Astrocyte (in vitro differentiated cells and primary cell): ENCODE data around the gene SOSTDC1. TPM values are rescaled to one million over a fixed set of nuclear protein-coding genes. Genes with fewer than 3 reads are reported as not detected.

Source experiments
- DNase-seq: peaks from one replicate; pipeline ENCODE4 v3.0.0-alpha.2; 2010; ENCODE audit warnings: low read depth
- FAIRE-seq: peaks from 2 replicates; lab custom pipeline; 2011; peaks lifted over from hg19 to GRCh38; lab: Jason Lieb, UNC
- H2AFZ ChIP-seq: 2 replicates; pipeline ENCODE4 v1.6.0; 2012; ENCODE audit warnings: low read depth, low read length, inconsistent platforms
- H3K27ac ChIP-seq: 2 replicates; pipeline ENCODE4 v1.5.1; 2011; ENCODE audit warnings: low read depth, low read length, inconsistent platforms
- H3K27me3 ChIP-seq: 2 replicates; pipeline ENCODE4 v1.6.0; 2011; ENCODE audit warnings: low read length, inconsistent platforms; ENCODE audit not compliant: insufficient read depth
- H3K36me3 ChIP-seq: 2 replicates; pipeline ENCODE4 v1.5.1; 2011; ENCODE audit warnings: low read length, inconsistent platforms; ENCODE audit not compliant: insufficient read depth
- H3K4me1 ChIP-seq: 2 replicates; pipeline ENCODE4 v1.5.1; 2011; ENCODE audit warnings: low read length, inconsistent platforms; ENCODE audit not compliant: insufficient read depth
- H3K4me2 ChIP-seq: 2 replicates; pipeline ENCODE4 v1.6.0; 2012; ENCODE audit warnings: low read length, inconsistent platforms
- H3K4me3 ChIP-seq: 2 replicates; pipeline ENCODE4 v1.5.1; 2011; ENCODE audit warnings: low read depth, mild to moderate bottlenecking, low read length, inconsistent platforms; ENCODE audit not compliant: insufficient read depth
- H3K79me2 ChIP-seq: 2 replicates; pipeline ENCODE4 v1.6.0; 2012; ENCODE audit warnings: mild to moderate bottlenecking, low read length, inconsistent platforms; ENCODE audit not compliant: insufficient read depth
- H3K9ac ChIP-seq: 2 replicates; pipeline ENCODE4 v1.6.0; 2012; ENCODE audit warnings: mild to moderate bottlenecking, low read length, inconsistent platforms
- H3K9me3 ChIP-seq: 2 replicates; pipeline ENCODE4 v1.5.1; 2012; ENCODE audit warnings: low read depth, mild to moderate bottlenecking, low read length, inconsistent platforms; ENCODE audit not compliant: insufficient read depth
- H4K20me1 ChIP-seq: 2 replicates; pipeline ENCODE4 v1.6.0; 2012; ENCODE audit warnings: low read length, inconsistent platforms; ENCODE audit not compliant: insufficient read depth
- H3K27ac Mint-ChIP-seq: one replicate; pipeline ENCODE4 v1.8.0; 2021; ENCODE audit warnings: mild to moderate bottlenecking, mixed read lengths; ENCODE audit not compliant: unreplicated experiment
- H3K27me3 Mint-ChIP-seq: one replicate; pipeline ENCODE4 v1.8.0; 2021; ENCODE audit warnings: low read depth, mixed read lengths; ENCODE audit not compliant: unreplicated experiment
- H3K36me3 Mint-ChIP-seq: one replicate; pipeline ENCODE4 v1.8.0; 2021; ENCODE audit warnings: low read depth, mixed read lengths; ENCODE audit not compliant: unreplicated experiment
- H3K4me1 Mint-ChIP-seq: one replicate; pipeline ENCODE4 v1.8.0; 2021; ENCODE audit warnings: low read depth, mixed read lengths; ENCODE audit not compliant: unreplicated experiment
- H3K4me3 Mint-ChIP-seq: one replicate; pipeline ENCODE4 v1.8.0; 2021; ENCODE audit warnings: mild to moderate bottlenecking, moderate library complexity, mixed read lengths; ENCODE audit not compliant: unreplicated experiment
- H3K9me3 Mint-ChIP-seq: one replicate; pipeline ENCODE4 v1.8.0; 2021; ENCODE audit warnings: mild to moderate bottlenecking, mixed read lengths; ENCODE audit not compliant: unreplicated experiment
- CTCF ChIP-seq: IDR thresholded peaks from 2 replicates; pipeline ENCODE4 v1.5.1; 2011; ENCODE audit warnings: low read depth, mild to moderate bottlenecking, inconsistent platforms, low read length, moderate library complexity; ENCODE audit not compliant: insufficient read depth
- EZH2 ChIP-seq: IDR thresholded peaks from 2 replicates; pipeline ENCODE4 v1.6.1; 2012; ENCODE audit warnings: mild to moderate bottlenecking, low read length, inconsistent platforms; ENCODE audit not compliant: insufficient read depth
- total RNA-seq: library from RNA; stranded (reverse); gene quantifications from 2 replicates; pipeline ENCODE4 v1.2.1, GENCODE V29; 2021

The SOSTDC1 gene
- total RNA-seq, 1 donor from 2014 or later: 0.23 TPM

- Histone ChIP-seq H3K9me3 (no peaks in the 10 kb centered on the region), H3K27ac (no peak overlapping the region), H3K4me3 (no peak overlapping the region), H4K20me1 (no peaks in the 10 kb centered on the region), H3K27me3 (no peaks in the 10 kb centered on the region), H3K4me2 (no peak overlapping the region), H2AFZ (no peak overlapping the region), H3K4me1 (peaks cover 15% of the 10 kb centered on the region), H3K36me3 (no peaks in the 10 kb centered on the region), H3K9ac (no peak overlapping the region), H3K79me2 (no peaks in the 10 kb centered on the region)
- no peaks in the 10 kb centered on the region for H3K27me3 Mint-ChIP-seq
- no peak overlapping the region for H3K4me3 Mint-ChIP-seq
- no peaks in the 10 kb centered on the region for H3K36me3 Mint-ChIP-seq
- no peak for TF ChIP-seq CTCF
- TF ChIP-seq EZH2: no peak
- DNase-seq: no peak
- H3K4me1 Mint-ChIP-seq: peaks cover 20% of the 10 kb centered on the region
- H3K27ac Mint-ChIP-seq: no peak overlapping the region
- no peak for FAIRE-seq
- H3K9me3 Mint-ChIP-seq: peaks cover 2% of the 10 kb centered on the region
Measured at GRCh38 chr7:16412274-16413254, 53.0 kb downstream of the SOSTDC1 start.

Other genes with a start within 250 kb of the SOSTDC1 start
- gene CRPPA, start 44.2 kb downstream of the SOSTDC1 start, total RNA-seq: 3.6 and 3.9 TPM in 2 replicates
- not detected in 2 replicates for gene LRRC72, start 61.1 kb upstream of the SOSTDC1 start, total RNA-seq
- 21.9 and 25.0 TPM in 2 replicates for gene ANKMY2, start 180.0 kb upstream of the SOSTDC1 start, total RNA-seq
- gene BZW2, start 180.4 kb upstream of the SOSTDC1 start, total RNA-seq: 83.4 and 84.9 TPM in 2 replicates